Naive thymus-derived CD8-positive, alpha-beta T cell (primary cell): ENCODE measurements around the gene SPATA7. TPM values are rescaled to one million over a fixed set of nuclear protein-coding genes. Genes with fewer than 3 reads are reported as not detected.

Experiments
- ATAC-seq, 2 donors: fragments of 150-1000 bp; cut with Tn5 transposase in 1 of 2; sonication (Bioruptor Pico), chemical (Tn5 transposase) in 1 of 2; 1 replicate in 1 of 2; 2 replicates in 1 of 2; pipeline ENCODE4 v1.10.0; 2021; ENCODE audit warnings: mild to moderate bottlenecking in 2 of 2, moderate library complexity in 2 of 2
- POLR2A ChIA-PET: fragments of 350-600 bp; sonication (Branson Sonifier 250); formaldehyde crosslinking; loops from one replicate; lab custom pipeline; 2021; ENCODE audit warnings: antibody characterized with exemption; lab: Charles Lee
- DNase-seq, 10 donors: peaks; one replicate each; pipeline versions ENCODE4 v3.0.0 to v3.0.0-alpha.2; 2020 to 2022
- H3K27ac Mint-ChIP-seq, 10 donors: one replicate each; pipeline ENCODE4 v1.8.0; 2020 to 2022; ENCODE audit warnings: mild to moderate bottlenecking in 10 of 10, mixed read lengths in 10 of 10, moderate library complexity in 4 of 10, inconsistent platforms in 1 of 10
- H3K27me3 Mint-ChIP-seq, 5 donors: one replicate each; pipeline ENCODE4 v1.8.0; 2021 to 2022; ENCODE audit warnings: mixed read lengths in 5 of 5
- H3K36me3 Mint-ChIP-seq, 3 donors: one replicate each; pipeline ENCODE4 v1.8.0; 2020 to 2022; ENCODE audit warnings: mixed read lengths in 3 of 3, mild to moderate bottlenecking in 2 of 3, inconsistent platforms in 1 of 3
- H3K4me1 Mint-ChIP-seq, 4 donors: one replicate each; pipeline ENCODE4 v1.8.0; 2021 to 2022; ENCODE audit warnings: mixed read lengths in 4 of 4
- H3K4me3 Mint-ChIP-seq, 10 donors: one replicate each; pipeline ENCODE4 v1.8.0; 2020 to 2022; ENCODE audit warnings: mild to moderate bottlenecking in 10 of 10, mixed read lengths in 10 of 10, moderate library complexity in 6 of 10, inconsistent platforms in 1 of 10
- H3K9me3 Mint-ChIP-seq, 9 donors: one replicate each; pipeline ENCODE4 v1.8.0; 2020 to 2022; ENCODE audit warnings: mixed read lengths in 9 of 9, mild to moderate bottlenecking in 3 of 9, inconsistent platforms in 1 of 9, moderate library complexity in 1 of 9
- polyA plus RNA-seq, 3 donors: library from polyadenylated mRNA; unstranded; fragments of 300-500 nt; fragmentation: Illumina TruSeq; gene quantifications; one replicate each; pipeline ENCODE4 v1.2.3, GENCODE V29; 2021
- total RNA-seq, 8 experiments: library from RNA in 2 of 8; stranded (reverse) in 2 of 8; gene quantifications; one replicate each; pipeline ENCODE4 v1.2.3 and lab custom pipeline; 2021 to 2026

SPATA7 gene
- total and polyA plus RNA-seq, 5 experiments from 2014 or later: 3.7 to 5.6 (median 4.0) TPM

DNA sequence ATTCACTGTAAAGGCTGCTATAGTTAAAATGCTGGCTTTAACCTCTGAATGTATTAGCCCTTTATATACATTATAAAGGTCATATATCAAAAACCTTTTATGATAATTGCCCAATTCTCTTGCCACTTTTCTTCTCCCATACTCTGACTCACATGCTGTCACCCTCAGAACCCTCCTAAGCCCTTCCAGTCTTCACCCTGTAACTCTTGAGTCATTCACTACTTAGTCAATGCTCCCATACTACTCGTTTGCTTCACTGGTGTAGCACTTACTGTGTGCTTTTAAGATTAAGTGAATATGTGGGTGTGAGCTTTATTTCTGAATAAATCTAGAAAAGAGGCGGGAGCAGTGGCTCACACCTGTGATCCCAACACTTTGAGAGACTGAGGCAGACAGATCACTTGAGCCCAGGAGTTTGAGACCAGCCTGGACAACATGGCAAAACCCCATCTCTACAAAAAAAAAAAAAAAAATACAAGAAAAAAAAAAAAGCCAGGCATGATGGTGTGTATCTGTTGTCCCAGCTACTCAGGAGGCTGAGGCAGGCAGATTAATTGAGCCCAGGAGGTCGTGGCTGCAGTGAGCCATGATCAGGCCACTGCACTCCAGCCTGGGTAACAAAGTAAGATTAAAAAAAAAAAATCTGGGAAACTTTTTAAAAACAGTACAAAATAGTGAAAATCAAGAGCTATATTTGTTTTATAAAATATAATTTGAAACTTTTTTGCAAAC is 37.6 kb downstream of the SPATA7 start:
- peaks cover 1 to 19% (median 17%) of the 10 kb centered on the region in 3 donors for H3K36me3 Mint-ChIP-seq
- ATAC-seq (no peak), DNase-seq (no peak)
- POLR2A ChIA-PET: no interaction called here
- H3K4me1 Mint-ChIP-seq: no peaks in the 10 kb centered on the region
- H3K27me3 Mint-ChIP-seq: no peaks in the 10 kb centered on the region
- peak overlapping the region in 1 of 10 donors; percentile 35 for H3K27ac Mint-ChIP-seq
- peaks cover 0 to 6% (median 0%) of the 10 kb centered on the region in 9 donors for H3K9me3 Mint-ChIP-seq
- H3K4me3 Mint-ChIP-seq: no peak overlapping the region

DNA sequence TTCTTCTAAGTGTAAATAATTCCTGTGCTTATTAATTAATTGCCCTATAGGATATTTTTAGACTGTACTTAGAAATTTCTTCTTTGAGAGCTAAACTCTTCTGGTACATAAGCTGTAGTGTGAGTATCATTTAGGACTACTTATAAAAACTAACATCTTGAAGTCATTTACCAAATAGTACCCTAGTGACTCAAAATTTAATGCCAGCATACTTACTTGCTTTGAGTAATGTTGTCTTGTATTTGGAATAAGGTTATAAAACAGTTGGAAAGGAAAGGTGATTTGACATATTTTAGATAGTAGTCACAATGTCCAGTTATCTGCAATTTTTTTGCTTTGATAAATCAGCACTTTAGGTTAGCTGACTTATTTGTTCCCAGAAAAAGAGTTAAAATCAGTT is 39.1 kb downstream of the SPATA7 start:
- Mint-ChIP-seq H3K27me3 (no peaks in the 10 kb centered on the region), H3K4me1 (no peaks in the 10 kb centered on the region), H3K9me3 (peaks cover 0 to under 1% (median 0%) of the 10 kb centered on the region in 9 donors), H3K36me3 (peaks cover 0 to 16% (median 10%) of the 10 kb centered on the region in 3 donors), H3K27ac (no peak overlapping the region), H3K4me3 (no peak overlapping the region)
- POLR2A ChIA-PET: no interaction called here
- DNase-seq (no peak), ATAC-seq (no peak)

DNA sequence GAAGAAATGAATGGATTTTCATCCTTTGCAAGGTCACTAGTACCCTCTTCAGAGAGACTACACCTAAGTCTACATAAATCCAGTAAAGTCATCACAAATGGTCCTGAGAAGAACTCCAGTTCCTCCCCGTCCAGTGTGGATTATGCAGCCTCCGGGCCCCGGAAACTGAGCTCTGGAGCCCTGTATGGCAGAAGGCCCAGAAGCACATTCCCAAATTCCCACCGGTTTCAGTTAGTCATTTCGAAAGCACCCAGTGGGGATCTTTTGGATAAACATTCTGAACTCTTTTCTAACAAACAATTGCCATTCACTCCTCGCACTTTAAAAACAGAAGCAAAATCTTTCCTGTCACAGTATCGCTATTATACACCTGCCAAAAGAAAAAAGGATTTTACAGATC is 40.8 kb downstream of the SPATA7 start:
- H3K36me3 Mint-ChIP-seq: peaks cover 0 to 15% (median 6%) of the 10 kb centered on the region in 3 donors
- no peak overlapping the region for H3K27ac Mint-ChIP-seq
- ATAC-seq: no peak

DNA sequence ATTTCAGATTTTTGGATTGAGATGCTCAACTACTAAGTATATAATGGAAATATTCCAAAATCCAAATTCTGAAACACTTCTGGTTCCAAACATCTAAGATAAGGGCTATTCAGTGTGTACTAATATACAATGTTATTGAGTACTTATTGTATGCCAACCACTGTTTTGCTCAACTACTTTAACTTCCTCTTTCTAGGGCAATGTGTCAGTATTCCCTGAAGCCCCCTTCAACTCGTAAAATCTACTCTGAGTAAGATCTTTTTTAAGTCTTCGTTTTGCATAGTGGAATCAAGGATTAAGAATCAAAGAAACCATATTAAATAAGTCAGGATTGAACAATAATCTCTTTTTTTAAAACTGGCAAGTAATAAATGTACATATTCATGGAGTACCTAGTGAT is 45.5 kb downstream of the SPATA7 start:
- Mint-ChIP-seq H3K9me3 (no peaks in the 10 kb centered on the region), H3K4me3 (no peak overlapping the region), H3K36me3 (peaks cover 5 to 22% (median 14%) of the 10 kb centered on the region in 3 donors), H3K27ac (no peak overlapping the region), H3K27me3 (no peaks in the 10 kb centered on the region), H3K4me1 (no peaks in the 10 kb centered on the region)
- POLR2A ChIA-PET: no interaction called here
- no peak for DNase-seq
- ATAC-seq: no peak

More for the DNA sequence above, 40.8 kb downstream of the SPATA7 start:
- Mint-ChIP-seq H3K4me3 (no peak overlapping the region), H3K4me1 (no peaks in the 10 kb centered on the region), H3K27me3 (no peaks in the 10 kb centered on the region), H3K9me3 (no peaks in the 10 kb centered on the region)
- no peak for DNase-seq
- POLR2A ChIA-PET: no interaction called here

GRCh38 chr14:88437658-88438057 is 52.2 kb downstream of the SPATA7 start:
- peaks cover 0 to 6% (median 0%) of the 10 kb centered on the region in 9 donors for H3K9me3 Mint-ChIP-seq
- H3K27ac Mint-ChIP-seq: peak overlapping the region in 1 of 10 donors; percentile 5
- H3K4me3 Mint-ChIP-seq: no peak overlapping the region
- POLR2A ChIA-PET: no interaction called here
- DNase-seq: no peak
- no peaks in the 10 kb centered on the region for H3K4me1 Mint-ChIP-seq
- H3K36me3 Mint-ChIP-seq: peaks cover 5 to 27% (median 19%) of the 10 kb centered on the region in 3 donors
- no peaks in the 10 kb centered on the region for H3K27me3 Mint-ChIP-seq
- no peak for ATAC-seq

GRCh38 chr14:88439088-88439487 is 53.6 kb downstream of the SPATA7 start:
- Mint-ChIP-seq H3K4me3 (no peak overlapping the region), H3K9me3 (peaks cover 0 to 6% (median 0%) of the 10 kb centered on the region in 9 donors), H3K27ac (no peak overlapping the region), H3K4me1 (no peaks in the 10 kb centered on the region), H3K27me3 (no peaks in the 10 kb centered on the region), H3K36me3 (peaks cover 9 to 24% (median 22%) of the 10 kb centered on the region in 3 donors)
- POLR2A ChIA-PET: no interaction called here
- no peak for ATAC-seq
- no peak for DNase-seq

DNA sequence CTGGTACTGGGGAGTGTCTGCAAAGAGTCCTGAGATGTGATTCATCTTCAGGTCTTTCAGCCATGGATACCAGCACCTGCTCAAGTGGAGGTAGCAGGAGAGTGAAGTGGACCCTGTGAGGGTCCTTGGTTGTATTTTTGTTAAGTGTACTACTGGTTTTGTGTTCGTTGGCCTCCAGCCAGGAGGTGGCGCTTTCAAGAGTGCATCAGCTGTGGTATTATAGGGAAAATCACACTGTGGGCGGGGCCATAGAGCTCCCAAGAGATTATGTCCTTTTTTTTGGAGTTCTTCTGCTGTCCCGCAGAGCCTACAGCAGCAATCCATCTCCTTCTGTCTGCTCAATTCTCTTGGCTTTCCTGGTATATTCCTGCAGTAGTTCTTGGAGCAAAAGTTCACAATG is 66.8 kb downstream of the SPATA7 start:
- POLR2A ChIA-PET: no interaction called here
- Mint-ChIP-seq H3K27me3 (no peaks in the 10 kb centered on the region), H3K27ac (no peak overlapping the region), H3K4me3 (no peak overlapping the region), H3K9me3 (peaks cover 6 to 34% (median 19%) of the 10 kb centered on the region in 9 donors), H3K36me3 (peaks cover 24 to 54% (median 35%) of the 10 kb centered on the region in 3 donors), H3K4me1 (no peaks in the 10 kb centered on the region)
- DNase-seq (no peak), ATAC-seq (no peak)

DNA sequence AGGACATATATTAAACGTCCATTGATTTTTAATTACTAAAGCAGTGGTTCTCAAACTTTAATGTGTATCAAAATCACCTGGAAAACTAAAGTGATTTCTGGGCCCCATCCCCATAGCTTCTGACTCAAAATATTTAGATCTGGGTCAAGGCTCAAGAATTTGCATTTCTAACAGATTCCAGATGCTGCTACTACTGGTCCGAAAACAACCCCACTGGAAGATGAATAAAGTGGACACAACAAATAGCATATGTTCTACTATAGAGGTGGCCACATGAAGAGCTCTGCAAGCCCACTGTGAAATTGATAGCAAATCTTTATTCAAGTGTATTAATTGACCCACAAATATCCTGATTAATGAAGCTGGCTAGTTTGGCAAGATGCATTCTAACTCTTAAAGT is 69.4 kb downstream of the SPATA7 start:
- H3K4me3 Mint-ChIP-seq: no peak overlapping the region
- POLR2A ChIA-PET: no interaction called here
- peaks cover 0 to 36% (median 27%) of the 10 kb centered on the region in 9 donors for H3K9me3 Mint-ChIP-seq
- no peaks in the 10 kb centered on the region for H3K4me1 Mint-ChIP-seq
- DNase-seq: no peak
- no peak overlapping the region for H3K27ac Mint-ChIP-seq
- H3K27me3 Mint-ChIP-seq: no peaks in the 10 kb centered on the region
- peaks cover 35 to 58% (median 36%) of the 10 kb centered on the region in 3 donors for H3K36me3 Mint-ChIP-seq
- ATAC-seq: no peak

GRCh38 chr14:88463318-88463717 is 77.9 kb downstream of the SPATA7 start:
- H3K36me3 Mint-ChIP-seq: peaks cover 18 to 38% (median 32%) of the 10 kb centered on the region in 3 donors
- DNase-seq: no peak
- no peak overlapping the region for H3K4me3 Mint-ChIP-seq
- POLR2A ChIA-PET: no interaction called here
- H3K27ac Mint-ChIP-seq: no peak overlapping the region
- no peaks in the 10 kb centered on the region for H3K4me1 Mint-ChIP-seq
- H3K27me3 Mint-ChIP-seq: no peaks in the 10 kb centered on the region
- ATAC-seq: no peak
- H3K9me3 Mint-ChIP-seq: peaks cover 0 to 23% (median 17%) of the 10 kb centered on the region in 9 donors

DNA sequence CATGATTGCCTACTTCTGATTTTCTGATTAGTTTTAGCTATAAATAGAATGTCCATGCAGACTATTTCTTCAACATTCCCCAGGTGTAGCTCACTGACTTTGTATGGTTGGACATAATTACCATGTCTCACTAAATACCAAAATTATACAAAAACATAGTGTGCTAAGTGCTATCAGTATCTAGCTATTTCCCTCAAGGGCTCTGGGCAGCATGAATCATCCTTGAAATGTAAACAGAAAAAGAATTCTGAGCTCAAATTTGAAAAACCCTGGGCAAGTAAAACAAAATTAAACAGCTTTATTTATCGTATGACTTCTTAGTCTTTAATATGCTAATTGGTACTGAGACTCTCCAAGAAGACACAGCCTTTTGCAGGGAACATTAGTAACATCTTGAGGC is 82.9 kb downstream of the SPATA7 start:
- no peak overlapping the region for H3K27ac Mint-ChIP-seq
- ATAC-seq (no peak), DNase-seq (no peak)
- no peaks in the 10 kb centered on the region for H3K9me3 Mint-ChIP-seq
- H3K4me3 Mint-ChIP-seq: no peak overlapping the region
- peaks cover 0 to 3% (median 2%) of the 10 kb centered on the region in 3 donors for H3K36me3 Mint-ChIP-seq
- H3K27me3 Mint-ChIP-seq: no peaks in the 10 kb centered on the region
- POLR2A ChIA-PET: no interaction called here
- no peaks in the 10 kb centered on the region for H3K4me1 Mint-ChIP-seq

GRCh38 chr14:88470542-88471440 is 85.3 kb downstream of the SPATA7 start:
- no peak overlapping the region for H3K4me3 Mint-ChIP-seq
- no peak for ATAC-seq
- no peak overlapping the region for H3K27ac Mint-ChIP-seq
- H3K9me3 Mint-ChIP-seq: no peaks in the 10 kb centered on the region
- POLR2A ChIA-PET: no interaction called here
- H3K4me1 Mint-ChIP-seq: no peaks in the 10 kb centered on the region
- no peak for DNase-seq
- H3K36me3 Mint-ChIP-seq: no peaks in the 10 kb centered on the region
- no peaks in the 10 kb centered on the region for H3K27me3 Mint-ChIP-seq

DNA sequence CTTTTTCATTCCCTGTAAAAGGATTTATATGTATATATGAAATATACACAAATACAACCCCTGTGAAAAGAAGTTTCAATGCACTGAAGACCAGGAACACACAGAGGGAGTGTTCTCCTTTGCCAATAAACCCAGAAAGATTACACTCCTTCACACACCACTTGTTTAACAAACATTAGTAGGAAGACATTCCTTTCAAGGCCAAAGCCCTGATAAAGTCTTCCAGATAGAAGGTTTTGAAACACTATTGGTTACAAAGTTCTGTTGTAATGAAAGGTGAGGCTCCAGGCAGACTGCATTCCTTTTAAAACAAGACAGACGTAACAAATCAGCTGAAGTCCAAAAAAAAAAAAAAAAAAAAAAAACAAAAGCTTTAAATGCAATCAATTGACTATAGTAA is 88.3 kb downstream of the SPATA7 start:
- Mint-ChIP-seq H3K27ac (no peak overlapping the region), H3K9me3 (no peaks in the 10 kb centered on the region), H3K36me3 (no peaks in the 10 kb centered on the region), H3K4me1 (no peaks in the 10 kb centered on the region), H3K4me3 (no peak overlapping the region), H3K27me3 (no peaks in the 10 kb centered on the region)
- no peak for DNase-seq
- no peak for ATAC-seq
- POLR2A ChIA-PET: no interaction called here

DNA sequence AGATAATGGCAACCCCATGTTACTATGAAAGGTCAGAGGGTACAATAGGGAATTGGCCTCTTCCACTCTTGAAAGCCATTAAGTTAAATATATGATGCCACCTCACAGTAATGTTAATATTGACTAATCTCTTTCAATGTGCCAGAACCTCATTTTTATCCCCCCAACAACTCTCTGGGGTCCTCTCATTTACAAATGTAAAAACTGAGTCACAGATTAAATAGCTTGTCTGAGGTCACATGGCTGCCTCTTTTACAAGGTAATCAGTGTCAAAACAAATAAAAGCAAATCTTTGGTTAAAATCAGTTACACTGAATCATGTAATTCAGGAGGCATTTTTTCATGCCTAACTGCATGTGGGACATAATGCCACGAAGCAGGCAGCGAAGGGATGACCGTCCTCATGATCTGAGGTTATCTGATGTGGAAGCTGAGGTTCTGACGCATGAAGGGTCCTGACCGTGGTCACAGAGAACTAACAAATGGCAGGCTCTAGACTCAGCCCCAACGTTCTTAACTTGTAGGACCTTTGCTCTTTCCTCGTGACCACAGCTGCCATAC is 90.8 kb downstream of the SPATA7 start:
- H3K36me3 Mint-ChIP-seq: no peaks in the 10 kb centered on the region
- no peaks in the 10 kb centered on the region for H3K9me3 Mint-ChIP-seq
- no peak for ATAC-seq
- no peak for DNase-seq
- no peak overlapping the region for H3K27ac Mint-ChIP-seq
- POLR2A ChIA-PET: no interaction called here
- peaks cover under 1 to 5% (median 2%) of the 10 kb centered on the region in 5 donors for H3K27me3 Mint-ChIP-seq
- H3K4me1 Mint-ChIP-seq: no peaks in the 10 kb centered on the region
- no peak overlapping the region for H3K4me3 Mint-ChIP-seq
